Tibial nerve (tissue), 4 donors: ENCODE results near the gene ZNF318. TPM values are rescaled to one million over a fixed set of nuclear protein-coding genes. Genes with fewer than 3 reads are reported as not detected.

Experiments
- DNase-seq, 2 donors: peaks; one replicate each; pipeline ENCODE4 v3.0.0-alpha.2; 2019; ENCODE audit warnings: low spot score in 2 of 2
- H3K27ac ChIP-seq, 4 donors: fragments of 200-600 bp; sonication (generic) in 3 of 4; one replicate each; pipeline ENCODE4 v1.5.1; 2017 to 2019; ENCODE audit warnings: mild to moderate bottlenecking in 1 of 4
- H3K27me3 ChIP-seq, 2 donors: fragments of 200-600 bp; sonication (generic) in 1 of 2; one replicate each; pipeline versions ENCODE4 v1.5.1 to v1.6.0; 2017 to 2019
- H3K36me3 ChIP-seq, 3 donors: fragments of 200-600 bp; sonication (generic); one replicate each; pipeline ENCODE4 v1.5.1; 2018 to 2019
- H3K4me1 ChIP-seq, 4 donors: fragments of 200-600 bp; sonication (generic) in 3 of 4; one replicate each; pipeline ENCODE4 v1.5.1; 2017 to 2019
- H3K4me3 ChIP-seq, 4 donors: fragments of 200-600 bp; sonication (generic) in 3 of 4; one replicate each; pipeline ENCODE4 v1.5.1; 2017 to 2019; ENCODE audit warnings: mild to moderate bottlenecking in 1 of 4, moderate library complexity in 1 of 4
- H3K9me3 ChIP-seq, 4 donors: fragments of 200-600 bp; sonication (generic) in 3 of 4; one replicate each; pipeline ENCODE4 v1.5.1; 2017 to 2019
- CTCF ChIP-seq, 5 experiments: fragments of 200-600 bp in 3 of 5; fragments of 450-650 bp in 2 of 5; sonication (generic) in 3 of 5; IDR thresholded peaks; one replicate each; pipeline ENCODE4 v1.5.1; 2016 to 2019; ENCODE audit warnings: antibody characterized with exemption in 5 of 5, mild to moderate bottlenecking in 3 of 5, moderate library complexity in 2 of 5
- EP300 ChIP-seq, 2 donors: sonication (generic); formaldehyde crosslinking; IDR thresholded peaks; one replicate each; pipeline ENCODE4 v1.6.1; 2017; ENCODE audit warnings: antibody characterized with exemption in 2 of 2, mild to moderate bottlenecking in 1 of 2
- POLR2A ChIP-seq, 2 donors: fragments of 450-650 bp; IDR thresholded peaks; one replicate each; pipeline ENCODE4 v1.6.1; 2017; ENCODE audit warnings: antibody characterized with exemption in 2 of 2, mild to moderate bottlenecking in 2 of 2, moderate library complexity in 2 of 2
- WGBS, 2 donors: methylation state at CpG; one replicate each; pipeline ENCODE4 v1.1.5; 2018; 5-methylcytosine and 5-hydroxymethylcytosine counted together
- total RNA-seq, 4 donors: library from RNA; depleted of rRNA; stranded (reverse); fragments of >200 nt; gene quantifications; one replicate each; pipeline ENCODE4 v1.1.0, GENCODE V29; 2016

Gene ZNF318
- total RNA-seq, 4 donors from 2014 or later, result 18.4 to 26.4 (median 22.9) TPM

- TF ChIP-seq EP300 (IDR thresholded peaks at IDR 0.05) (no peak), POLR2A (IDR thresholded peaks at IDR 0.05) (no peak), CTCF (IDR thresholded peaks at IDR 0.05) (no peak)
- no peaks in the 10 kb centered on the region for H3K36me3 ChIP-seq
- H3K9me3 ChIP-seq, result peaks cover 0 to 2% (median 0%) of the 10 kb centered on the region in 4 donors
- DNase-seq, result no peak
- no peak overlapping the region for H3K4me3 ChIP-seq
- 78 to 81% methylated on average over 3 of the region's 3 CpGs for WGBS, 2 donors
- H3K27ac ChIP-seq, result no peak overlapping the region
- no peaks in the 10 kb centered on the region for H3K27me3 ChIP-seq
- H3K4me1 ChIP-seq, result no peaks in the 10 kb centered on the region
Observed at GRCh38 chr6:43401730-43402129, 32.3 kb upstream of the ZNF318 start.

GRCh38 chr6:43399932-43400487 is 30.6 kb upstream of the ZNF318 start:
- H3K9me3 ChIP-seq, result no peaks in the 10 kb centered on the region
- no peak overlapping the region for H3K27ac ChIP-seq
- DNase-seq, result no peak
- no peaks in the 10 kb centered on the region for H3K36me3 ChIP-seq
- H3K4me1 ChIP-seq, result no peaks in the 10 kb centered on the region
- no peaks in the 10 kb centered on the region for H3K27me3 ChIP-seq
- no peak overlapping the region for H3K4me3 ChIP-seq
- no peak for TF ChIP-seq CTCF (IDR thresholded peaks at IDR 0.05)
- TF ChIP-seq EP300 (IDR thresholded peaks at IDR 0.05), result no peak
- no peak for TF ChIP-seq POLR2A (IDR thresholded peaks at IDR 0.05)
- WGBS, 2 donors, result 63 to 75% methylated on average over 3 of the region's 3 CpGs

GRCh38 chr6:43396408-43397149 is 27.1 kb upstream of the ZNF318 start:
- H3K4me1 ChIP-seq, result no peaks in the 10 kb centered on the region
- TF ChIP-seq CTCF (IDR thresholded peaks at IDR 0.05) (no peak), EP300 (IDR thresholded peaks at IDR 0.05) (no peak), POLR2A (IDR thresholded peaks at IDR 0.05) (no peak)
- no peak overlapping the region for H3K27ac ChIP-seq
- no peaks in the 10 kb centered on the region for H3K9me3 ChIP-seq
- H3K27me3 ChIP-seq, result no peaks in the 10 kb centered on the region
- no peak overlapping the region for H3K4me3 ChIP-seq
- WGBS, 2 donors, result 70 to 71% methylated on average over 6 of the region's 6 CpGs
- DNase-seq, result no peak
- H3K36me3 ChIP-seq, result no peaks in the 10 kb centered on the region

GRCh38 chr6:43395776-43396175 is 26.3 kb upstream of the ZNF318 start:
- WGBS, 2 donors, result 26 to 42% methylated on average over 4 of the region's 4 CpGs

More at GRCh38 chr6:43395776-43396175, 26.3 kb upstream of the ZNF318 start:
- no peak overlapping the region for H3K4me3 ChIP-seq
- H3K36me3 ChIP-seq, result no peaks in the 10 kb centered on the region
- TF ChIP-seq EP300 (IDR thresholded peaks at IDR 0.05) (no peak), CTCF (IDR thresholded peaks at IDR 0.05) (no peak), POLR2A (IDR thresholded peaks at IDR 0.05) (no peak)
- H3K27ac ChIP-seq, result peak overlapping the region in 1 of 4 donors; percentile 28
- H3K27me3 ChIP-seq, result peaks cover 0 to 6% of the 10 kb centered on the region in 2 donors
- DNase-seq, result no peak
- H3K4me1 ChIP-seq, result no peaks in the 10 kb centered on the region
- no peaks in the 10 kb centered on the region for H3K9me3 ChIP-seq
